CD4-positive, alpha-beta T cell treated with Interleukin-10 for 1 hour (primary cell): ENCODE data around the gene ZMIZ1.

ENCODE experiments used
- DNase-seq: peaks from one replicate; pipeline ENCODE4 v3.0.0-alpha.2; 2020

Gene ZMIZ1

DNA sequence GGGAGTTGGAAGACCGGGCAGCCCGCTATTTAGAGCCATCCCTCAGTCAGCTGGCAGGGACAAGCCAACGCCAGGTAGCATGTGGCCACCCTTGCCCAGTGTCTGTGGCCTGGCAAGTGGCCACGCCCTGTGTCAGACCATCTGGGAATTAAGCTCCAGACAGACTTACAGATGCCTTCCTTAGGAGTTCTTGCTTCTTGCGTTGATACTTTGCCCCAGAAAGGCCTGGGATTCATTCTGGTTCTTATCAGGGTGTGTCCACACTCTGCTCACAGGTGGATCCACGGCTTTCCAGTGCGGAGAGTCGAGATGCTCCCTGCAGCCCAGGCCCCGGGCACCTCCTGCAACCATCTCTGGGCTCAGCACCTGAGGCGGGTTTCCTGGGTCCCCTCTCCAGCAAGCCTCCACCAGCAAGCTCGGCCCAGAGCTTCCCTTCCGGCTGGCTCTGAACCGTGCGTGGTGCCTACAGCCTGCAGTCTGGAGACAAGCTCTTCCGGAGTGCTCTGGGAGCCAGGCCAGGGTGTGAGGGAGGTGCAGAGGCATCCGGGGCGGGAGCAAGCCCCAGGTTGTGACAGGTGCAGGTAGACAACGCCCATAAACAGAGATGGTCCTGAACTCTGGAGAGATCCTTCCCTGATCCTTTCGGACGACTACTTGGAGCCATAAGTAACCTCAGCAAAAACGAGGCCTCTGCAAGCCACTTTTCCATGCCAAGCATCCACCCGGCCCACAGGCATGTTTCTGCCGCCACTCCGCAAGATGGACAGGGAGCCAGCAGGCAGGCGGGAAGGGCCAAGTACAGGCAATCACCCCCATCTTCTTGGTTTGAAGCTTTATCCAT, 246.2 kb downstream of the ZMIZ1 start:
- no peak for DNase-seq

GRCh38 chr10:79315602-79315920, 246.8 kb downstream of the ZMIZ1 start:
- DNase-seq, result no peak

DNA sequence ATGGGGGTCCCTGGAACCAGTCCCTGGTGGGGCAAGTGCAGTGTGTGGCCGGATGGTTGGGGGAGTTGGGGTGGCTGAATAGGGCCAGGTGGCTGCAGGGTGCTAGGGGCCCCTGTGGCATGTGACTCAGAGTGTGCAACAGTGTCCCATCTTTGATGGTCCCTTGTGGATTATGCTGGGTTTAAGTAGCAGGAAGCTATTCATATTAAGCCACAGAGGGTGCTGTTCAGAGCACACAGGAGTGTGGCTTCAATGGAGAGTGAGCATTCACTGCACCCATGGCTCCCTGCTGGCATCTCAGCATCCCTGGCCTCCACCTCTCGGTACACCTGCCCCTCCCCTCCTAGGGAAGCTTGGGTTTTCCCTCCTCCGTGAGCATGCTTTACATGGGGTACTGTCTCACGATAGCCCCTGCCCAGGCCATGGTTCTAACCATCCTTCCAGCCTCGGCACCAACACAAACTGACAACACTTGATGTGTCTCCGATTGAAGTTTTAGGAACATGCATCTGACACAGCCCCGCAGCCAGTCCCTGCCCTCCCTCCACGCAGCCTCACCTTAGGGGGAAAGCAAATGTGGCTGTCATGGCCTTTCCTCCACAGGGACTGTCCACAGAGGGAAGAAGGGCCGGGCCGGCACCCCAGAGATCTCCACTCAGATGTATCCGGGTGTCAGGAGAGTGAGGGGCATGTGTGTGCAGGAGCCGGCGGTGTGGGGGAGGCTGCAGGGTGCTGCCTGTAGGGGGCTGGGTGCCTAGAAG, 248.1 kb downstream of the ZMIZ1 start:
- peak; percentile 18 for DNase-seq

DNA sequence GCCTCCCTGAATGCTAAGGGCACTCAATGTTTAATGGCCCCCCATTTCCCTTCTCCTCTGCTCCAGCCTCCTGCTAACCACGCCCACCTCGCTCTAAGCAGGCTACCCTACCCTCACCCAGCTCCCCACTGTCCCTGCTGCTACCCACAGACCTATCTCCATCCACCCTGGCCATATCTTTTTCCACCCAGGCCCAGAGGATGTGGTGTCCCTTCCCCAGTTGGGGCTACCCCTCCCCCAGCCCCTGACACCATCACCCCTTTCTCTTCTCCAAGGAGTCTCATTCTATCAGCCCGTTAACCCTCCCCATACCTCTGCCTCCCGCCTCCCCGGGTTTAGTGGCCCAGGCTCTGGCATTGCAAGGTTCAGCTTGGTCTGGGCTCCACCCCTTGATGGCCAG, 249.6 kb downstream of the ZMIZ1 start:
- no peak for DNase-seq

DNA sequence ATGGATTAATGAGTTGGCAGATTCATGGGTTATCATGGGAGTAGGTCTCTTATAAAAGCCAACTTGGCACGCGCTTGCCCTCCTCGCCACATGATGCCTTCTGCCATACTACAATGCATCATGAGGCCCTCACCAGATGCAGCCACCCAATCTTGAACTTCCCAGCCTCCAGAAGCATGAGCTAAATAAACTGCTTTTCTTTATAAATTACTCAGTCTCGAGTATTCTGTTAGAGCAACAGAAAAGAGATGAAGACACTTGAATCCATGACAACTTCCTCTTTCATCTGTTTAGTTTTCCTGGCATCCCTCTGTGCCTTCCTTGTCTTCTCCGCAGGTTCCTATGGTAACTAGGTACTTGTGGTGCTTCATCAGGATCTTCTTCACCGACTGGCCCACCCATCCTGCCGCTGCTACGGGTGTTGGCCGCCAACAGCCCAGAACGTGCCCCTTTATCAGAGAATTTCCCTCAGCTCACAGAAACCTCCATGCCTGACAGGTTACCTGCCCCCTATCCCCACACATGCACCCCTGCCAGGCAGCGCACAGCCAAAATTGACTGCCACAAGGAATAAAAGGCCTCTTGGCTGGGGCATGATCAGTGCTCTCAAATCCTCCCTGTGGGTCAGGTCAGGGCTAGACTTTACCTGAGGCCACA, 250.5 kb downstream of the ZMIZ1 start:
- no peak for DNase-seq

DNA sequence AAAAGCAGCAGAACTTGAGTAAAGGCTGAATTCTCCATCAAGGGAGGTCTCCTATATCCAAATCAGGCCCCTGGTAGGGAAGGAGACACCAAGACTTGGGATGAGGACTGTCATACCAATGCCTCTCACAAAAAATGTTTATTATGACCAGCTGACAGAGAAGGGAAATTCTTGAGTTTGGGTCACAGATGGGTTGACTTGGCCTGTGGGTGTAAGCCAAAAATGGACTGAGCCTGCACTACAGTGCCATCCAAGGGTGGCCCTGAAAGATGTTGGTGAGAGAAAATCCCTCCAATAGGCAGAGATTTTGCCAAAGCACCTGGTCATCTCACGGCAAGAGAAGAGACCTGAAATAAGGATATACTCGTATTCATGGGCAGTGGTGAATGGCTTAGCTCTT, 251.6 kb downstream of the ZMIZ1 start:
- no peak for DNase-seq

DNA sequence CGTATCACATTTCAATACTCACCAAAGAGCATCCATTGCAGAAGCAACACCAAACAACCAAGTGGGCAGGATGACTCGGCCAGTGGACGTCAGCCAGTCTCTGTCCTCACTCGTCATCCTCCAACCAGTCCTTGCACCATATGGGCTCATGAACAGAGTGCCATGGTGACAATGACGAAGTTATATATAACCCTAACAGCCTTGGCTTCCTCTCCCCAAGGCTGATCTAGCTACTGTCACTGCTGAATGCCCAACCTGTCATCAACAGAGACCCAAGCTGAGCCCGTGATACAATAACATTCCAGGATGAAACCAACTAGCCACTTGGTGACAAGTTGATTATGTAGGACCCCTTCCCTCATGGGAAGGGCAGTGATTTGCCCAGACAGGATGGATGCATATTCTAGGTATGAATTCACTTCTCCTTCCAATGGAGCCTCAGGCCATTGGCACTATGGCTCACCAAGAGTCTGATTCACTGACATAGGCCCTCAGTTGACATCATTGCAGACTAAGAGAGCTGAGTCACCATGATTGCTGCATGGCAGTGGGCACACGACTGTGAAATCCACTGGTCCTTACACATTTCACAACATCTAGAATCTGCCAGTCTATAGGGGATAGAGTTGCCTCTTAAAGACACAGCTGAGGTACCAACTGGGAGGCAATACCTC, 252.2 kb downstream of the ZMIZ1 start:
- DNase-seq, result no peak

DNA sequence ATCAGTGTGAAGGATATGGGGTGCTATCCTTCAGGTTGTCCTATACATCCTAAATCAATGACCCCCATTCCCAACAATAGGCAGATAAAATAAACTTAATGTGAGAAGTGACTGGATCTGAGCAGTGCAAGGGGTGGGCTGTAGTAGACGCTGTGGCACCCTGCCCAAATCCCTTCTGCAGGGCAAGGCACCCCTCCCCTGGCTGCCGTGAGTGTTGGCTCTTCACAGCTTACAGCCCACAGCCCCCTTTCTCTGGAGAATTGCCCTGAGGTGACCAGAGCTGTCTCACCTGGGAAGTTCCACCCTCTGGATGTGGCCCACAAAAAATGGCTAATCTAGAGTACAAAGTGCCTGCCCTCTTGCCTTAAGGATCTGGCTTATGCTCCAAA, 252.7 kb downstream of the ZMIZ1 start:
- no peak for DNase-seq

GRCh38 chr10:79321951-79322350, 253.2 kb downstream of the ZMIZ1 start:
- no peak for DNase-seq

DNA sequence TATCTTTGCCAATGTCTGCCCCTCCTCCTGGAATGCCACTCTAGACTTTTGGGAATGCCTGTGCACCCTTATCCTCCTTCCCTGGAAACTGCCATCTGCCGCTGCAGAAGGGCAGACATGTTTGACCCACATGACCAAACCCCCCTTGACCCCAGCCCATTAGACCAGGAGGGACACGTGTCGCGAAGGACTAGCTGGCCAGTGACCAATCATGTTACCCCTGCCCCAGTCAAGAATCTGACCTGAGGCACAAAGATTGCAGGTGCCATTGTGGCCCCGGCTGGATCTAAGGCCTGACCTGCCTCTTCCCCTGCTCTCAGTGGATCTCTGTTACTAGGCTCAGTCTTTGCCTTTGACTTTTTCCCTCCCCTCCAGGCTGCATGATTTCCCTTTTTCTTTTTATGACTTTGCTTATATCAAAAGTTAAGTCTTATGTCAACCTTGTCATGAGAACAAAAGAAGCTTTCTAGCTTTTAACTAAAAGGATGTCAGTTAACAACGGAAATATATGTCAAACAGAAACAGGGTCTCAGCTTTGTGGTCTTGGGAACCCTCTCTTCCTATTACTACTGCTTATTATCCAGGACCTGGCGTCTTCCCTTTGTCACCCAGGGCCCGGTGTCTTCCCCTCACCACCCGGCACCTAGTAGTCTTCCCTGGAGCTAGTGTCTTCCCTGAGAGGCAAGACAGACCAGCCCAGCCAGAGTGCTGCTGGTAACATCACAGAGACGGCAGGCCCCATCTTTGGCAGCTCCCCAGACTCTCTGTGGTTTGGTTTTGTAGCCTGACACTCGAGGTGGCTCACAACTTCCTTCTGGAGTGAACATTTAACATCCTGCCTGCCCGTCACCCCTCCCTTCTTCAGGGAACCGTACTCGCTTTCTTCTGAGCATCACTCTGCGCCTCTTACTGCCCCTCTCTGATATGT, 254.1 kb downstream of the ZMIZ1 start:
- peak; percentile 82 for DNase-seq

DNA sequence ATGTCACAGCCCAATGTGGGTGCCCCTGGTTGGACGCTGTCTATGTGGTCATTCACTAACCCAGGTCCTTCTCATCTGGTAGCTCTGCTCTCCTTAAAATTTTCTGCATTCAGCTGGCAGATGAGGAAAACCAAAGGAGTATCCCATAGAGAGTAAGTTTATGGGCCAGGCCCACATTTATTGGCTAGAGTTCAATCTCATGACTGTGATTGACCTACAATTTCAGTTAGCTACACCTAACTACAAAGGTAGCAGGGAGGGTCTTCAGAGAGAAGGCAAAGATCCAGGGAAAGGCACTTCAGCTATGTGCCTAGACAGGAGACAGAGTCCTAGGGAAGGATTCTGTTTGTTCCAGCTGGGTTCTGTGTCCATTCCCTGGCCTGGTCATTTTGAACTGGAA, 254.8 kb downstream of the ZMIZ1 start:
- DNase-seq, result no peak

GRCh38 chr10:79324032-79324695, 255.4 kb downstream of the ZMIZ1 start:
- DNase-seq, result no peak

DNA sequence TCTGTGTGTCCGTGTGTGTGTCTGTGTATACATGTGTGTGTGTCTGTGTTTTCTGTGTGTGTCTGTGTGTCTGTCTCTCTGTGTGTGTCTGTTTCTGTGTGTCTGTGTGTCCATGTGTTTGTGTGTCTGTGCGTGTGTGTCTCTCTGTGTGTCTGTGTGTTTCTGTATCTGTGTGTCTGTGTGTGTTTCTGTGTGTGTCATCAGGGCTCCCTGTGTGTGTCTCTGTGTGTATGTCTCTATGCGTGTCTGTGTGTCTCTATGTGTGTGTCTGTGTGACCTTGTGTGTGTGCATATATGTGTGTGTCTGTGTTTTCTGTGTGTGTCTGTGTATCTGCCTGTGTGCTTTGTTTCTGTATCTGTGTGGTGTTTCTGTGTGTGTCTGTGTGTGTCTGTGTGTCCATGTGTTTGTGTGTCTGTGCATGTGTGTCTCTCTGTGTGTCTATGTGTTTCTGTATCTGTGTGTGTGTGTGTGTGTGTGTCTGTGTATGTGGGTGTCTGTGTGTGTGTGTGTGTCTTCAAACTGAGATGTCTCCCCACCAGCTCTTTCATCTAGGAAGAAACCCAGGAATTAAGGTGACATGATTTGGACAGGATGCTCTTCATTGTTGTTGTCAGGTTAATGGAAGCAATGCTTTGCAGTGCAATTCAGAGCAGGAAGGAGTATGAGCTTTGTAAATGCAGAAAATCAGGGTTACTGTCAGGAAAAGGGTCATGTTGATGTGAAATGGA, 257.8 kb downstream of the ZMIZ1 start:
- no peak for DNase-seq

DNA sequence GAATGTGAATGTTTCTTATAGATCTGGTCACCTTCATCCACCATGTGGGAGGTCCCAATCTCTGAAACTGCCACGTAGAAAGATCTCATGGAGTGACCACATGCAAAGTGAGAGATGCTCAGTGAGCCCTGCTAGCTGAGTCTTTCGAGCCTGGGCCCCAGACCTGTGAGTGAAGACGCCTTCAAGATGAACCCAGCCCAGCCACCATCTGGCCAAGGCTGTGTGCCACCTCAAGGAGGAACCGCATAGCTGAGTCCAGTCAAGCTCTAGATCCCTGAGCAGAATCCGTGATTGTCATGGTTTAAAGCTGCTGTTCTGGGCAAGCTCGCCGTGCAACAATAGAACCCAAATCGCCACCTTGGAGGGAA, 258.3 kb downstream of the ZMIZ1 start:
- no peak for DNase-seq

- no peak for DNase-seq
Observed at GRCh38 chr10:79328147-79328701, 259.5 kb downstream of the ZMIZ1 start.

DNA sequence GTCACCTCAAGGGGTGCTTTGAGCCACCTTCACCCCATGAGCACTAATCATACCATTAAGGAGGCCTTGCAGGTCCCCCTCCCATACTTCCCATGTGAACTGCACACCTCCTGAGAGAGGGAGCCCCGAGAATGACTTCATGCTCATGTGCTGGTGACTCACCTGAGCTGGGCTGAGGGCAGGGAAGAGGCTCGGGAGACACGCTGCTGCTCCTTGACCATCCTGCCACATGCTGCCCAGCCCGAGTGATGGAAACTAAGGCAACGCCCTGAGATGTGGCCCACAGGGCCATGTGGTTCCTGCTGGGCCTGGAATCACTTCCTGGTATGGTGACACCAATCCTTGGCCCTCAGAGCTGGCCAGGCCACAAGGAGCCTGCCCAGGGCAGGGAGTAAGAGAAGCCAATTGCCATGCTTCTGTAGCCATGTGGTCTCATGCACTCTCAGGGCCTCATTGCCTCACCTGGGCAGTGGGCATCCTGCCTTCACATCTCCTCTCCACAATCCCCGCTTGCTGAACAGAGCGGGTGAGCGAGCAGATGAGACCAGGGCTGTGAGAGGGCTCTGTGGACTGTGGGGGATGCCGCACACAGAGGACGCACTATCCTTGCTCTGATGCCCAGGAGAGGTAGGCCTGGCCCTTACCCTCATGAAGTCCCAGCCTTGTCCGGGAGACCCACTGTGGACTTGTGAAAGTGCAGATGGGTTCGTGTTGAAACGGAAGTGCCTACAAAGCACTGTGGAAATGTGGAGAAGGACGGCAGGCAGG, 260.2 kb downstream of the ZMIZ1 start:
- DNase-seq, result no peak

DNA sequence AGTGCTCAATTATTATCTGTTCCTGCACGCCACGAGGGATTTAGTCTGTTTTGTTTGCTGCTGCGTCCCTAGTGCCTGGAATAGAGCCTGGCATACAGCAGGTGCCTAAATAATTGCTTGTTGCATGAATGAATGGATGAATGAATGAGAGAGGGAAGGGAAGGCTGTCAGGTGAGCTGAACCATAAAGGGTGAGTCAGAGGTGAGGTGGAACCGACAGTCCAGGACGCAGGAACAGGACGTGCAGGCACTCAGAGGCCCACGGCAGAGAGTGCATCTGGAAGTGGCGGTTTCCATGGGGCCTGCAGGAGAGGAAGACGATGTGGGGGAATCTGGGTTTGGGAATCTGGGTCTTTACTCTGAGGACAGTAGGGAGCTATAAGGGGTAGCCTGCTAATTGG, 260.8 kb downstream of the ZMIZ1 start:
- DNase-seq, result no peak

- no peak for DNase-seq
Observed at GRCh38 chr10:79331226-79331625, 262.5 kb downstream of the ZMIZ1 start.

GRCh38 chr10:79331709-79332108, 262.9 kb downstream of the ZMIZ1 start:
- DNase-seq, result peak; percentile 80
